Omental fat pad (tissue), 4 donors: ENCODE measurements around the gene CABP2. TPM values are rescaled to one million over a fixed set of nuclear protein-coding genes. Genes with fewer than 3 reads are reported as not detected.
A peak's percentile ranks its signal among the peaks of the same experiment; 100 is the strongest.
"Not testable (repeated sequence)": the region's sequence is repeated elsewhere in the genome, so short reads cannot be mapped to it uniquely, and the experiment has no call there.

Source experiments
- ATAC-seq: fragments of 150-250 bp; one replicate; pipeline ENCODE4 v1.9.1; 2016; ENCODE audit warnings: mild to moderate bottlenecking, moderate library complexity; ENCODE audit not compliant: low FRiP score
- DNase-seq: peaks from one replicate; pipeline ENCODE4 v3.0.0-alpha.2; 2019; ENCODE audit warnings: low spot score
- total RNA-seq, 4 donors: library from RNA; depleted of rRNA; stranded (reverse); fragments of >200 nt; gene quantifications; one replicate each; pipeline ENCODE4 v1.1.0, GENCODE V29; 2016
- TF ChIP-seq, protein P1 (sequence below), 3 donors: fragments of 450-650 bp; IDR thresholded peaks; one replicate each; pipeline ENCODE4 v1.5.1; 2016 to 2017; ENCODE audit warnings: antibody characterized with exemption in 3 of 3, mild to moderate bottlenecking in 3 of 3, moderate library complexity in 2 of 3

Gene CABP2
- total RNA-seq, 4 donors from 2014 or later: not detected

DNA sequence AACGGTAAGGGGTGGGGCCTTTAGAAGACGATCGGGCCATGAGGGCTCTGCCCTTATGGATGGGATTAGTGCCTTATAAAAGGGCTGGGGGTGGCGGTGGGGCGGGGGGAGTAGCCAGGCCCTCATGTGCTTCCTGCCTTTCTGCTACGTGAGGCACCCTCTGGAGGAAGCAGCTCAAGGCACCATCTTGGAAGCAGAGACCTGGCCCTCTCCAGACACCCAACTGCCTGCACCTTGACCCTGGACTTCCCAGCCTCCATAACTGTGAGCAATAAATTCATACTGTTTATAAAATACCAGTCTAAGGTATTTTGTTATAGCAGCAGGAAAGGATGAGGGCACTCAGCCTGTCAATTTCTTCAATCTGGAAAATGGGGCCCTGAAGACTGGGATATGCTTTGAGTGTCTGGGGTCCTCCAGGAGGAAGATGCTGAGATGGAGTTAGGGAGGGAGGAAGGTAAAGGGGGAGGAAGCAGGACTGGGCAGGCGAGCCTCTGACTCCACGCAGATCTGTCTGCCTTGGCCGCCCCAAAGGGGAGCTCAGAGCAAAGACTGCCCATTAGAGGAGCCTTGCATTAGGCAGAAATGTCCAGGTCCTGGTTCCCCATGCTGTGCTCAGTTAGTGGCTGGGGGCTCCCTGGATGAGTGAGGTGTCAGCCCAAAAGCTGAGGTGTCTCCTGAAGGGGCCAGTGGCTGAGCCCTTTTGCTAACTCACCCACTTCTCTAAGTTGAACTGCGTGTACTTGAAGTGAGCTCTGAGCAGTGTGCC lies 5.3 kb downstream of the CABP2 start:
- ATAC-seq (no peak), DNase-seq (no peak)
- TF ChIP-seq, protein P1, sequence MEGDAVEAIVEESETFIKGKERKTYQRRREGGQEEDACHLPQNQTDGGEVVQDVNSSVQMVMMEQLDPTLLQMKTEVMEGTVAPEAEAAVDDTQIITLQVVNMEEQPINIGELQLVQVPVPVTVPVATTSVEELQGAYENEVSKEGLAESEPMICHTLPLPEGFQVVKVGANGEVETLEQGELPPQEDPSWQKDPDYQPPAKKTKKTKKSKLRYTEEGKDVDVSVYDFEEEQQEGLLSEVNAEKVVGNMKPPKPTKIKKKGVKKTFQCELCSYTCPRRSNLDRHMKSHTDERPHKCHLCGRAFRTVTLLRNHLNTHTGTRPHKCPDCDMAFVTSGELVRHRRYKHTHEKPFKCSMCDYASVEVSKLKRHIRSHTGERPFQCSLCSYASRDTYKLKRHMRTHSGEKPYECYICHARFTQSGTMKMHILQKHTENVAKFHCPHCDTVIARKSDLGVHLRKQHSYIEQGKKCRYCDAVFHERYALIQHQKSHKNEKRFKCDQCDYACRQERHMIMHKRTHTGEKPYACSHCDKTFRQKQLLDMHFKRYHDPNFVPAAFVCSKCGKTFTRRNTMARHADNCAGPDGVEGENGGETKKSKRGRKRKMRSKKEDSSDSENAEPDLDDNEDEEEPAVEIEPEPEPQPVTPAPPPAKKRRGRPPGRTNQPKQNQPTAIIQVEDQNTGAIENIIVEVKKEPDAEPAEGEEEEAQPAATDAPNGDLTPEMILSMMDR (IDR thresholded peaks at IDR 0.05): no peak

DNA sequence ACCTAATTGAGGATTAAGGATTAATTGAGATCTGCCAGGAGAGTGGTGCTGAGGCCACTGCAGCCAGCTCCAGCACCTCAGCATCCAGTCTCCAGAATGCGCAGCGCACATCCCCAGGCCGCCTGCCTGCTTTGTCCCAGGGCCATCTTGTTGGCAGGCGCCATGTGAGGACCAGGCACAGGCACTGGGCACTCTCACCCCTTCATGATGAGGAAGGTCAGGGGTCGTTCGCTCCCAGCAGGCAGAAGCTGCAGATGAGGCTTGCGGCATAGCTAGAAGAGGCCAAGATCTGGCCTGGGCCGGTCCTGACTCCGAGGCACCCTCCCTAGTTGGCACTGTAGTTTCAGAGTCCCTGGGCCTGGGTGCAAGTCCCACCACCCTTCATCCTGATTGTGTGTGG lies 6.4 kb downstream of the CABP2 start:
- TF ChIP-seq, protein P1 (IDR thresholded peaks at IDR 0.05): no peak
- ATAC-seq (no peak), DNase-seq (no peak)

DNA sequence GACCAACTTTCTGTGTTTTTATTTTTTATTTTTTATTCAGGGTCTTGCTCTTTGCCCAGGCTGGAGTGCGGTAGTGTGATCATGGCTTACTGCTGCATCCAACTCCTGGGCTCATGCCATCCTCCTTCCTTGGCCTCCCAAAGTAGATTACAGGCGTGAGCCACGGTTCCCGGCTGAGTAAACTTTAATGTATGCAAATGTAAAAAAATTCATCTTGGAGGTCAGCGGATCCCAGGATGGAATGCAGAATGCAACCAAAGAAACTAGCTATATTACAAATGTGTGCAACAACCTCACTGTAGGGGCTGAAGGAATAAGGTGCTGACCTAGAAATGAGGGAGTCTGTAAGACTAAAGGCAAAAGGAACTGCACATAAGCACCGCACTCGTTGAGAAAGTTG lies 9.1 kb downstream of the CABP2 start:
- no peak for ATAC-seq
- no peak for DNase-seq
- TF ChIP-seq, protein P1 (IDR thresholded peaks at IDR 0.05): no peak

DNA sequence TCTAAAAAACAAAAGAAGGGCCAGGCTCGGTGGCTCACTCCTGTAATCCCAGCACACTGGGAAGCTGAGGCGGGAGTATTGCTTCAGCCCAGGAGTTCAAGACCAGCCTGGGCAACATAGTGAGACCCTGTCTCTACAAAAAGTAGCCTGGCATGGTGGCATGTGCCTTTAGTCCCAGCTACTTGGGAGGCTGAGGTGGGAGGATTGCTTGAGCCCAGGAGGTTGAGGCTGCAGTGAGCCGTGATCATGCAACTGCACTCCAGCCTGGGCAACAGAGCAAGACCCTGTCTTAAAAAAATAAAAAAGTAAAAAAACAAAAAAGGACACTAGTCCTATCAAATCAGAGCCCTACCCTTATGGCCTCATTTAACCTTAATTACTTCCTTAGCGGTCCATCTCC lies 11.7 kb downstream of the CABP2 start:
- ATAC-seq, DNase-seq: not testable (repeated sequence)

DNA sequence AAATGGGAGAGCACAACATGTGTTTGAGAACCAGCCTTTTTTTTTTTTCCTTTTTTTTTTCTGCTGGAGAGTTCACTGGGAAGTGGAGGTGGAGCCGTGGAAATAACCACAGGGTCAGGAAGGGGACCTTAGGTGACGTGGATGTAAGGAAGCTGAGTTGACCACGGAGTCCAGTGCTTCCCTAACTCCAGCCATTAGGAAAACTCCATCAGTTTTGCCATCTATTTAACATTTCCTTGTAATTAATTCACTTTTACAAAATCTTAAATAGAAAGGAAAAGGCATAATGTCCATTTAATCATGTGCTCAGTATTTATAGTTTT lies 13.3 kb downstream of the CABP2 start:
- ATAC-seq (no peak), DNase-seq (no peak)
- TF ChIP-seq, protein P1 (IDR thresholded peaks at IDR 0.05): no peak

DNA sequence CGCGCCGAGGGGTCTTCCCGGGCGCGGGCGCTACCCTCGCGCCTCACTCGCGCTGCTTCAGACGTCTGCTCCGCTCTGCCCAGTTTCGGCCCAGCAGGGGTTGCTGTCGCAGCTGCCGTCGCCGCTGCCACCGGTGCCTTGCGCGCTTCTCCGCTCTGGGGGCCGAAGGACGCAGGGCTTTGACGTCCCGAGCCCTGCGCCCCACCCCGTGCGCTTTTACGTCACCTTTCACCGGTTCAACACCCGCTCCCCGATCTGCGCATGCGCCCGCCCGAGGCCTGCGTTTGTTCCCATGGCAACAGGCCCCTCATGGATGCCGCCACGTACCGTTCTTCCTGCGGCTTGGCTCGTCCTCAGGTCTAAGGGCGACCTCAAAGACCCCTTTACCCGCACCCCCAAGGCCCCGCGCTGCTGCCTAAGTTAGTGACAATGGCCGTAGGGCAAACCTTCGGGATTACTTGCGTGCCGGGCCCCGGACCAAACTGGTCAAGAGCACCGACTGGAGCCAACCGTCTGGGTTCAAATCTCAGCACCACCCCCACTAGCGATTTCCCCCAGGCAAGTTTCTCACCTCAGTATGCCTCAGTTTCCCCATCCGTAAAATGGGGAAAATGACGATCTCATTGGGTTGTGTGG lies 14.6 kb downstream of the CABP2 start:
- ATAC-seq (peak; percentile 49), DNase-seq (peak; percentile 99)
- TF ChIP-seq, protein P1 (IDR thresholded peaks at IDR 0.05): no peak

DNA sequence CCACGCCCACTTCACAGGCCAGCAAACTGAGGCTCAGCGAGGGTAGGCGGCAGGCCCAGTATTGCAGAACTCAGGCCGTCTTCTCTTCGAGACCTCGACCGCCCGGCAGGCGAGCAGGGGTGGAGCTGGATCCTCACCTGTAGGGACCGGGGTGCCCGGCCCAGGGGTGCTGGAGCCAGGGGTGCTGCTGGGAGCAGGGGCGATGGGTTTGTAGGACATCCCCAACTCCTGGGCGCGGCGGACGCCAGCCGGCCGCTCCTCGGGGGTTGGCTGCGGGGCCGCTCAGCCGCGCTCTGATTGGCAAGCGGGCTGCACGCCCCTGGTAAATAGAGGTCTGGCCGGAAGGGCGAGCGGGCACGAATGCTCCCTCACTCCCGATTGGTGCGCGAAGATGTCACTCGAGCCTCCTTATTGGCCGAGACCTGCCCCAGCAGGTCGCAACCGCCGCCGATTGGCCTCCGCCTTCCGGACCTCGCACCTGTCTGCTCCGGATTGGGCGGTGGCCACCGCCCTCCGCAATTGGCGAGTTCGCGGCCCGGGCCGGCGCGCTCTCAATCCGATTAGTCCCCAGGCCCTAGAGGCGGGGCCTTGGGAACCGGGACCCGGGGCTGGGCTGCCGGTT lies 15.3 kb downstream of the CABP2 start, which contains the start of gene CDK2AP2:
Gene CDK2AP2, minus strand, starts transcription at position 299 of the 622 bp plus-strand sequence. Its CDS starts 80 bp downstream, at position 219.
- ATAC-seq: peak; percentile 81
- DNase-seq: peak; percentile 98
- TF ChIP-seq, protein P1 (IDR thresholded peaks at IDR 0.05): no peak
